HepG2 (cell line): ENCODE measurements around the gene VIPR1. TPM values are rescaled to one million over a fixed set of nuclear protein-coding genes. Genes with fewer than 3 reads are reported as not detected.
A peak's percentile ranks its signal among the peaks of the same experiment; 100 is the strongest.

ENCODE experiments used
- CCDC6 ChIP-seq: sonication (generic); formaldehyde crosslinking; IDR thresholded peaks from 2 replicates; pipeline ENCODE4 v1.8.1; 2022; ENCODE audit warnings: mild to moderate bottlenecking, missing genetic modification reagents, moderate library complexity
- FOXA1 ChIP-seq, 2 experiments: fragments of 450-650 bp in 1 of 2; sonication (generic) in 1 of 2; formaldehyde crosslinking in 1 of 2; IDR thresholded peaks; 2 replicates each; pipeline versions ENCODE4 v1.4.0 to v1.6.1; 2016 to 2020; ENCODE audit warnings: missing genetic modification reagents in 1 of 2
- GATAD2A ChIP-seq: IDR thresholded peaks from 2 replicates; pipeline ENCODE4 v1.6.1; 2016
- JUNB ChIP-seq: sonication (generic); formaldehyde crosslinking; IDR thresholded peaks from 2 replicates; pipeline ENCODE4 v1.8.0; 2022; ENCODE audit warnings: missing genetic modification reagents, mild to moderate bottlenecking, borderline replicate concordance
- MAFK ChIP-seq, 2 experiments: IDR thresholded peaks in 1 of 2; conservative IDR thresholded peaks in 1 of 2; 2 replicates each; pipeline ENCODE4 v1.6.1; 2011; ENCODE audit warnings: improper control_type of control experiment in 2 of 2, low read length in 2 of 2
- NRL ChIP-seq: sonication (generic); formaldehyde crosslinking; IDR thresholded peaks from 2 replicates; pipeline ENCODE4 v1.5.0; 2020; ENCODE audit warnings: missing genetic modification reagents, mild to moderate bottlenecking, moderate library complexity, borderline replicate concordance
- PAX8 ChIP-seq: sonication (generic); formaldehyde crosslinking; IDR thresholded peaks from 2 replicates; pipeline ENCODE4 v1.8.0; 2022; ENCODE audit warnings: mild to moderate bottlenecking, missing genetic modification reagents, borderline replicate concordance
- RARA ChIP-seq: IDR thresholded peaks from 2 replicates; pipeline ENCODE4 v1.6.1; 2016; ENCODE audit warnings: missing genetic modification reagents, missing compliant biosample characterization
- SAFB2 ChIP-seq: sonication (generic); formaldehyde crosslinking; IDR thresholded peaks from 2 replicates; pipeline ENCODE4 v1.5.1; 2020; ENCODE audit warnings: missing genetic modification reagents, low read depth, mild to moderate bottlenecking, borderline replicate concordance
- SP2 ChIP-seq: sonication (generic); formaldehyde crosslinking; IDR thresholded peaks from 2 replicates; pipeline ENCODE4 v1.5.1; 2020; ENCODE audit warnings: mild to moderate bottlenecking, missing genetic modification reagents
- SRSF4 ChIP-seq: fragments of 200-400 bp; formaldehyde crosslinking; IDR thresholded peaks from one replicate; pipeline ENCODE4 v1.6.1; 2018; ENCODE audit warnings: mild to moderate bottlenecking, low read depth, low read length, moderate library complexity; ENCODE audit not compliant: poor library complexity, severe bottlenecking
- ZBTB38 ChIP-seq: sonication (generic); formaldehyde crosslinking; IDR thresholded peaks from 2 replicates; pipeline ENCODE4 v1.5.1; 2020; ENCODE audit warnings: mild to moderate bottlenecking, missing genetic modification reagents
- ZNF10 ChIP-seq: sonication (generic); formaldehyde crosslinking; IDR thresholded peaks from 2 replicates; pipeline ENCODE4 v1.4.0; 2020; ENCODE audit warnings: mild to moderate bottlenecking, low read depth, missing genetic modification reagents, borderline replicate concordance
- ZNF432 ChIP-seq: sonication (generic); formaldehyde crosslinking; IDR thresholded peaks from 2 replicates; pipeline ENCODE4 v1.5.0; 2020; ENCODE audit warnings: missing genetic modification reagents, mild to moderate bottlenecking, borderline replicate concordance
- ZNF496 ChIP-seq: sonication (generic); formaldehyde crosslinking; IDR thresholded peaks from 2 replicates; pipeline ENCODE4 v1.8.1; 2023; ENCODE audit warnings: mild to moderate bottlenecking, moderate library complexity, missing genetic modification reagents; ENCODE audit not compliant: insufficient replicate concordance
- ZNF570 ChIP-seq: sonication (generic); formaldehyde crosslinking; IDR thresholded peaks from 2 replicates; pipeline ENCODE4 v1.4.0; 2020; ENCODE audit warnings: mild to moderate bottlenecking, missing genetic modification reagents, borderline replicate concordance
- ZNF850 ChIP-seq: sonication (generic); formaldehyde crosslinking; conservative IDR thresholded peaks from 2 replicates; pipeline ENCODE4 v1.9.0; 2021; ENCODE audit warnings: mild to moderate bottlenecking, missing genetic modification reagents
- ZSCAN30 ChIP-seq: sonication (generic); formaldehyde crosslinking; IDR thresholded peaks from 2 replicates; pipeline ENCODE4 v1.5.0; 2020; ENCODE audit warnings: mild to moderate bottlenecking, missing genetic modification reagents
- polyA plus RNA-seq, 8 experiments: library from polyadenylated mRNA; depleted of rRNA in 3 of 8; stranded (reverse) in 7 of 8; unstranded in 1 of 8; fragments of >200 nt; fragmentation: Illumina TruSeq in 4 of 8; extraction: Trizol in 4 of 8; gene quantifications; 2 replicates each; pipeline versions ENCODE4 v1.2.1 to v1.2.3, GENCODE V29; 2011 to 2016; ENCODE audit warnings: low read depth in 4 of 8, missing spikeins in 1 of 8, mixed read lengths in 1 of 8; ENCODE audit not compliant: insufficient read depth in 1 of 8
- total RNA-seq, 5 experiments: library from RNA; depleted of rRNA; stranded (reverse); fragments of >200 nt; fragmentation: Illumina TruSeq; extraction: Trizol; gene quantifications; 2 replicates each; pipeline ENCODE4 v1.2.3, GENCODE V29; 2016; ENCODE audit warnings: low read depth in 1 of 5
- TF ChIP-seq, protein P1 (sequence below): sonication (generic); formaldehyde crosslinking; IDR thresholded peaks from 2 replicates; pipeline ENCODE4 v1.4.0; 2020; ENCODE audit warnings: missing genetic modification reagents, borderline replicate concordance
- TF ChIP-seq, protein P2 (sequence below): sonication (generic); formaldehyde crosslinking; IDR thresholded peaks from 2 replicates; pipeline ENCODE4 v1.4.0; 2020; ENCODE audit warnings: missing genetic modification reagents
- TF ChIP-seq, protein P3 (sequence below): sonication (generic); formaldehyde crosslinking; IDR thresholded peaks from 2 replicates; pipeline ENCODE4 v1.8.0; 2022; ENCODE audit warnings: low read depth, missing genetic modification reagents
- TF ChIP-seq, protein P4 (sequence below): sonication (generic); formaldehyde crosslinking; IDR thresholded peaks from 2 replicates; pipeline ENCODE4 v1.4.0; 2020; ENCODE audit warnings: missing genetic modification reagents; ENCODE audit errors: not compliant biosample characterization
- TF ChIP-seq, protein P5 (sequence below): IDR thresholded peaks from 2 replicates; pipeline ENCODE4 v1.6.1; 2016; ENCODE audit warnings: mild to moderate bottlenecking, missing biosample characterization, missing genetic modification reagents

Gene VIPR1
- total and polyA plus RNA-seq, 2 of the 13 experiments (the other 11 are each of a cell fraction or from before 2014, with no cell fraction given): 0.04 to 0.11 TPM

DNA sequence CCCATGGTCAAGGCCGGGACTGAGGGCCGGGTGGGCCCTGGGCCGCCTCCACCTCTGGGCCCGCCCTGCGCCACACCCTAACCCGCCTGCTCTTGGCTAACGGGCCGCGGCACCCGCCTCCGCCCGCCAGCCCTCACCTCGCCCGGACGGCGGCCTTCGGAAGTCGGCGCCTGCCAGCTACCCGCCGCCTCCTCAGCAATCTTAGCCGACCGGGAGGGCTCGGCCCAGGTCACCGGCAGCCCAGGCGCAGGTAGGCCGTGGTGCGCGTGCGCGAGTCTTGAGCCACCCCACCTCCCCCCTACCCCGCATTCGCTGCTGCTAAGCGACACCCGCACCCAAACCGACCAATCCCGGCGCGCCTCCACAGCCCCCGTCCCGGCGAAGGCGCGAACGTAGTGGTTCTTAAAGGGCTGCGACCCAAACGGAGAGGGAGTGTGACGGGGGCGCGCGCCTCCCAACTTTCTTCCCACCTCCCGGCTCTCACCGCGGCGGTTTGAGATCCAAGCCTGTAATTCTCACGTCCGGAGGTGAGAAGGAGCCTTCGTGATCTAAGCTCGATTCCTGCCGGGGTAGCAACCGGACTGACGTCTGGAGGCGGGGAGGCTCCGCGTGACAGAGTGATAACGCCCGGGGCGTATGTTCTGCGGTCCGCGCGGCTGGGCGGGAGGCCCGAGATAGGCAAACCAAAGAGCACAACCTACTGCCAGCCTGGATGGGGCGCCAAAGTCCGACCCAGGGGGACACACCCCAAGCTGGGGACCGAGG is 79.4 kb downstream of the VIPR1 start, which contains the start of gene SEC22C (continued):
- TF ChIP-seq, protein P1, sequence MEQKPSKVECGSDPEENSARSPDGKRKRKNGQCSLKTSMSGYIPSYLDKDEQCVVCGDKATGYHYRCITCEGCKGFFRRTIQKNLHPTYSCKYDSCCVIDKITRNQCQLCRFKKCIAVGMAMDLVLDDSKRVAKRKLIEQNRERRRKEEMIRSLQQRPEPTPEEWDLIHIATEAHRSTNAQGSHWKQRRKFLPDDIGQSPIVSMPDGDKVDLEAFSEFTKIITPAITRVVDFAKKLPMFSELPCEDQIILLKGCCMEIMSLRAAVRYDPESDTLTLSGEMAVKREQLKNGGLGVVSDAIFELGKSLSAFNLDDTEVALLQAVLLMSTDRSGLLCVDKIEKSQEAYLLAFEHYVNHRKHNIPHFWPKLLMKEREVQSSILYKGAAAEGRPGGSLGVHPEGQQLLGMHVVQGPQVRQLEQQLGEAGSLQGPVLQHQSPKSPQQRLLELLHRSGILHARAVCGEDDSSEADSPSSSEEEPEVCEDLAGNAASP: peak; percentile 15; the same call in 1 of the 2 replicates
- no peak for TF ChIP-seq JUNB (CRISPR knock-in tag)
- TF ChIP-seq, protein P2, sequence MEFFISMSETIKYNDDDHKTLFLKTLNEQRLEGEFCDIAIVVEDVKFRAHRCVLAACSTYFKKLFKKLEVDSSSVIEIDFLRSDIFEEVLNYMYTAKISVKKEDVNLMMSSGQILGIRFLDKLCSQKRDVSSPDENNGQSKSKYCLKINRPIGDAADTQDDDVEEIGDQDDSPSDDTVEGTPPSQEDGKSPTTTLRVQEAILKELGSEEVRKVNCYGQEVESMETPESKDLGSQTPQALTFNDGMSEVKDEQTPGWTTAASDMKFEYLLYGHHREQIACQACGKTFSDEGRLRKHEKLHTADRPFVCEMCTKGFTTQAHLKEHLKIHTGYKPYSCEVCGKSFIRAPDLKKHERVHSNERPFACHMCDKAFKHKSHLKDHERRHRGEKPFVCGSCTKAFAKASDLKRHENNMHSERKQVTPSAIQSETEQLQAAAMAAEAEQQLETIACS (CRISPR knock-in tag): peak; percentile 80
- peak; percentile 74; the same call in 1 of the 2 replicates for TF ChIP-seq SAFB2 (CRISPR knock-in tag)
- TF ChIP-seq, protein P3, sequence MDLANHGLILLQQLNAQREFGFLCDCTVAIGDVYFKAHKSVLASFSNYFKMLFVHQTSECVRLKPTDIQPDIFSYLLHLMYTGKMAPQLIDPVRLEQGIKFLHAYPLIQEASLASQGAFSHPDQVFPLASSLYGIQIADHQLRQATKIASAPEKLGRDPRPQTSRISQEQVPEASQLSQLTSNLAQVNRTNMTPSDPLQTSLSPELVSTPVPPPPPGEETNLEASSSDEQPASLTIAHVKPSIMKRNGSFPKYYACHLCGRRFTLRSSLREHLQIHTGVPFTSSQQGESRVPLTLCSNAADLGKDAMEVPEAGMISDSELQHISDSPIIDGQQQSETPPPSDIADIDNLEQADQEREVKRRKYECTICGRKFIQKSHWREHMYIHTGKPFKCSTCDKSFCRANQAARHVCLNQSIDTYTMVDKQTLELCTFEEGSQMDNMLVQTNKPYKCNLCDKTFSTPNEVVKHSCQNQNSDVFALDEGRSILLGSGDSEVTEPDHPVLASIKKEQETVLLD (CRISPR knock-in tag): no peak
- TF ChIP-seq SRSF4: no peak
- 0 out of 2 replicates have a peak, but pooled peaks have one; percentile 8 for TF ChIP-seq RARA (CRISPR knock-in tag)
- no peak for TF ChIP-seq ZNF10
- TF ChIP-seq MAFK (conservative IDR thresholded peaks at IDR 0.05 in 1 of 2, IDR thresholded peaks at IDR 0.05 in 1 of 2; ENCODE audit: low read length in 2 of 2): no peak
- TF ChIP-seq ZBTB38: peak; percentile 67; the same call in 1 of the 2 replicates
- TF ChIP-seq ZNF570 (CRISPR knock-in tag): no peak
- TF ChIP-seq ZNF496 (CRISPR knock-in tag): no peak
- peak; percentile 91 for TF ChIP-seq NRL (CRISPR knock-in tag)
- TF ChIP-seq ZNF850 (CRISPR knock-in tag): no peak
- no peak for TF ChIP-seq ZNF432 (CRISPR knock-in tag)
- TF ChIP-seq GATAD2A: 0 out of 2 replicates have a peak, but pooled peaks have one; percentile 17
- TF ChIP-seq, protein P4, sequence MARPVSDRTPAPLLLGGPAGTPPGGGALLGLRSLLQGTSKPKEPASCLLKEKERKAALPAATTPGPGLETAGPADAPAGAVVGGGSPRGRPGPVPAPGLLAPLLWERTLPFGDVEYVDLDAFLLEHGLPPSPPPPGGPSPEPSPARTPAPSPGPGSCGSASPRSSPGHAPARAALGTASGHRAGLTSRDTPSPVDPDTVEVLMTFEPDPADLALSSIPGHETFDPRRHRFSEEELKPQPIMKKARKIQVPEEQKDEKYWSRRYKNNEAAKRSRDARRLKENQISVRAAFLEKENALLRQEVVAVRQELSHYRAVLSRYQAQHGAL (CRISPR knock-in tag): no peak
- peak; percentile 90 for TF ChIP-seq PAX8 (CRISPR knock-in tag)
- TF ChIP-seq SP2: peak; percentile 74
- TF ChIP-seq, protein P5, sequence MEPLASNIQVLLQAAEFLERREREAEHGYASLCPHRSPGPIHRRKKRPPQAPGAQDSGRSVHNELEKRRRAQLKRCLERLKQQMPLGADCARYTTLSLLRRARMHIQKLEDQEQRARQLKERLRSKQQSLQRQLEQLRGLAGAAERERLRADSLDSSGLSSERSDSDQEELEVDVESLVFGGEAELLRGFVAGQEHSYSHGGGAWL (CRISPR knock-in tag): peak; percentile 74; the same call in 1 of the 2 replicates
- TF ChIP-seq CCDC6 (CRISPR knock-in tag): peak; percentile 65; the same call in 1 of the 2 replicates
- TF ChIP-seq ZSCAN30 (CRISPR knock-in tag): no peak
- TF ChIP-seq FOXA1 (IDR thresholded peaks at IDR 0.05): no peak
- no peak for TF ChIP-seq FOXA1 (CRISPR knock-in tag; IDR thresholded peaks at IDR 0.05)
